PFSK-1 (cell line): Measurements from ENCODE around the gene MSI2.

Experiments used
- POLR2AphosphoS5 ChIP-seq: IDR thresholded peaks from 2 replicates; pipeline ENCODE4 v1.6.1; 2012; ENCODE audit warnings: low read depth, mild to moderate bottlenecking, control low read depth, low read length, moderate library complexity
- REST ChIP-seq, 2 experiments: IDR thresholded peaks; 2 replicates each; pipeline versions ENCODE4 v1.6.1 to v1.8.0; 2011 to 2012; ENCODE audit warnings: low read depth in 2 of 2, low read length in 2 of 2, control low read depth in 1 of 2, inconsistent platforms in 1 of 2, mild to moderate bottlenecking in 1 of 2, moderate library complexity in 1 of 2; ENCODE audit not compliant: insufficient read depth in 1 of 2
- SIN3A ChIP-seq: IDR thresholded peaks from 2 replicates; pipeline ENCODE4 v1.6.1; 2012; ENCODE audit warnings: mild to moderate bottlenecking, low read length, moderate library complexity, borderline replicate concordance; ENCODE audit not compliant: insufficient read depth
- TAF1 ChIP-seq: IDR thresholded peaks from 2 replicates; pipeline ENCODE4 v1.6.1; 2012; ENCODE audit warnings: low read length, control low read depth, borderline replicate concordance; ENCODE audit not compliant: insufficient read depth

- TF ChIP-seq SIN3A (no peak), POLR2AphosphoS5 (no peak), REST (IDR thresholded peaks at IDR 0.05; ENCODE audit: insufficient read depth in 1 of 2, low read depth in 2 of 2, low read length in 2 of 2) (no peak), TAF1 (no peak)
Measured at GRCh38 chr17:57692770-57693169, 436.4 kb downstream of the MSI2 start.
